ENCODE results near the gene PLEKHA8.

Gene PLEKHA8

GRCh38 chr7:30146127-30146612, 118.0 kb downstream of the PLEKHA8 start:
- DNase-seq (ENCODE audit: low spot score) = no peak

GRCh38 chr7:30147223-30147622, 119.0 kb downstream of the PLEKHA8 start:
- DNase-seq (ENCODE audit: low spot score) = no peak

- DNase-seq (ENCODE audit: low spot score) = no peak
These were observed 119.6 kb downstream of the PLEKHA8 start for GRCh38 chr7:30147785-30148184.

GRCh38 chr7:30148426-30148825, 120.2 kb downstream of the PLEKHA8 start:
- no peak for DNase-seq (ENCODE audit: low spot score)

GRCh38 chr7:30148951-30149459, 120.8 kb downstream of the PLEKHA8 start:
- no peak for DNase-seq (ENCODE audit: low spot score)

- DNase-seq (ENCODE audit: low spot score) = no peak
These were observed 121.5 kb downstream of the PLEKHA8 start for GRCh38 chr7:30149640-30150272.

GRCh38 chr7:30150711-30151110, 122.5 kb downstream of the PLEKHA8 start:
- DNase-seq (ENCODE audit: low spot score) = no peak

- DNase-seq (ENCODE audit: low spot score) = no peak
These were observed 125.9 kb downstream of the PLEKHA8 start for GRCh38 chr7:30154111-30154587.

- no peak for DNase-seq (ENCODE audit: low spot score)
These were observed 127.3 kb downstream of the PLEKHA8 start for GRCh38 chr7:30155481-30155880.

GRCh38 chr7:30157204-30157603, 129.0 kb downstream of the PLEKHA8 start:
- no peak for DNase-seq (ENCODE audit: low spot score)

GRCh38 chr7:30159163-30159562, 131.0 kb downstream of the PLEKHA8 start:
- no peak for DNase-seq (ENCODE audit: low spot score)

GRCh38 chr7:30159698-30160143, 131.5 kb downstream of the PLEKHA8 start:
- DNase-seq (ENCODE audit: low spot score) = peak; percentile 22

- DNase-seq (ENCODE audit: low spot score) = no peak
These were observed 132.1 kb downstream of the PLEKHA8 start for GRCh38 chr7:30160329-30160728.

GRCh38 chr7:30162133-30162532, 133.9 kb downstream of the PLEKHA8 start:
- DNase-seq (ENCODE audit: low spot score) = no peak

- peak; percentile 73 for DNase-seq (ENCODE audit: low spot score)
These were observed 134.5 kb downstream of the PLEKHA8 start for GRCh38 chr7:30162622-30163124.

GRCh38 chr7:30163231-30163894, 135.2 kb downstream of the PLEKHA8 start:
- peak; percentile 24 for DNase-seq (ENCODE audit: low spot score)

GRCh38 chr7:30164567-30164966, 136.4 kb downstream of the PLEKHA8 start:
- DNase-seq (ENCODE audit: low spot score) = peak; percentile 75

- no peak for DNase-seq (ENCODE audit: low spot score)
These were observed 137.4 kb downstream of the PLEKHA8 start for GRCh38 chr7:30165590-30165989.

- DNase-seq (ENCODE audit: low spot score) = no peak
These were observed 138.1 kb downstream of the PLEKHA8 start for GRCh38 chr7:30166155-30166840.

- no peak for DNase-seq (ENCODE audit: low spot score)
These were observed 138.6 kb downstream of the PLEKHA8 start for GRCh38 chr7:30166841-30167235.

- no peak for DNase-seq (ENCODE audit: low spot score)
These were observed 139.7 kb downstream of the PLEKHA8 start for GRCh38 chr7:30167901-30168300.

- peak; percentile 92 for DNase-seq (ENCODE audit: low spot score)
These were observed 140.8 kb downstream of the PLEKHA8 start for GRCh38 chr7:30168835-30169573.
